Gastroesophageal sphincter (tissue), 3 donors: ENCODE results near the gene SPATA25.

Experiments used
- CTCF ChIP-seq, 4 experiments: fragments of 200-600 bp in 2 of 4; fragments of 450-650 bp in 2 of 4; sonication (generic) in 1 of 4; IDR thresholded peaks; one replicate each; pipeline ENCODE4 v1.5.1; 2017 to 2019; ENCODE audit warnings: antibody characterized with exemption in 4 of 4, mild to moderate bottlenecking in 2 of 4, moderate library complexity in 2 of 4
- EP300 ChIP-seq: sonication (generic); formaldehyde crosslinking; IDR thresholded peaks from one replicate; pipeline ENCODE4 v1.6.1; 2017; ENCODE audit warnings: antibody characterized with exemption, mild to moderate bottlenecking
- POLR2A ChIP-seq, 2 donors: fragments of 450-650 bp; IDR thresholded peaks; one replicate each; pipeline ENCODE4 v1.6.1; 2017; ENCODE audit warnings: antibody characterized with exemption in 2 of 2, mild to moderate bottlenecking in 2 of 2, moderate library complexity in 1 of 2
- POLR2AphosphoS5 ChIP-seq: sonication (generic); formaldehyde crosslinking; IDR thresholded peaks from one replicate; pipeline ENCODE4 v1.6.1; 2017; ENCODE audit warnings: antibody characterized with exemption

- no peak for TF ChIP-seq POLR2A (IDR thresholded peaks at IDR 0.05)
- TF ChIP-seq CTCF (IDR thresholded peaks at IDR 0.05), result no peak
- no peak for TF ChIP-seq EP300
- no peak for TF ChIP-seq POLR2AphosphoS5
Measured at GRCh38 chr20:45905505-45906079, 18.2 kb upstream of the SPATA25 start.
